A549 (cell line): ENCODE measurements around the gene GRAMD2A. TPM values are rescaled to one million over a fixed set of nuclear protein-coding genes. Genes with fewer than 3 reads are reported as not detected.

Experiments
- ATAC-seq, 2 experiments: fragments of 200-7000 bp in 1 of 2; fragments of >200 bp in 1 of 2; cut with Nextera tagmentation in 1 of 2; cut with Tn5 transposase in 1 of 2; 3 replicates each; pipeline versions ENCODE4 v1.8.0 to v1.9.1; 2018 to 2020; ENCODE audit warnings: mild to moderate bottlenecking in 1 of 2, moderate library complexity in 1 of 2
- CTCF ChIA-PET: fragments of 300-600 bp; sonication (Branson Sonifier 250); formaldehyde crosslinking; extraction: SDS; loops from one replicate; lab custom pipeline; 2021; ENCODE audit warnings: antibody characterized with exemption, inconsistent platforms; lab: Yijun Ruan, JAX
- POLR2A ChIA-PET: fragments of 350-600 bp; formaldehyde crosslinking; extraction: SDS; loops from one replicate; lab custom pipeline; 2021; ENCODE audit warnings: antibody characterized with exemption, inconsistent platforms; lab: Yijun Ruan, JAX
- DNase-seq, 2 experiments: peaks; one replicate each; pipeline versions ENCODE4 v3.0.0 to v3.0.0-alpha.2; 2011 to 2016; ENCODE audit warnings: low read depth in 1 of 2, low spot score in 1 of 2
- FAIRE-seq: peaks from 2 replicates; lab custom pipeline; 2011; peaks lifted over from hg19 to GRCh38; lab: Jason Lieb, UNC
- H3K27ac ChIP-seq, 2 experiments: fragments of >200 bp; sonication (Bioruptor Twin); formaldehyde crosslinking; 3 replicates each; pipeline ENCODE4 v1.5.1; 2016 to 2017
- H3K4me1 ChIP-seq: fragments of >200 bp; sonication (Bioruptor Twin); formaldehyde crosslinking; 3 replicates; pipeline ENCODE4 v1.6.1; 2016
- H3K4me2 ChIP-seq: fragments of >200 bp; sonication (Bioruptor Twin); formaldehyde crosslinking; 3 replicates; pipeline ENCODE4 v1.6.1; 2016
- H3K4me3 ChIP-seq: fragments of >200 bp; sonication (Bioruptor Twin); formaldehyde crosslinking; 3 replicates; pipeline ENCODE4 v1.5.1; 2016
- H3K9me3 ChIP-seq: fragments of >200 bp; sonication (Bioruptor Twin); formaldehyde crosslinking; 3 replicates; pipeline ENCODE4 v1.6.1; 2016
- BHLHE40 ChIP-seq: IDR thresholded peaks from 2 replicates; pipeline ENCODE4 v1.6.1; 2012; ENCODE audit warnings: low read depth, low read length, inconsistent platforms
- CBX2 ChIP-seq: fragments of 200-600 bp; sonication (generic); IDR thresholded peaks from 2 replicates; pipeline ENCODE4 v1.6.1; 2016; ENCODE audit warnings: low read depth, mild to moderate bottlenecking, borderline replicate concordance
- CBX8 ChIP-seq: fragments of 200-600 bp; sonication (generic); IDR thresholded peaks from 2 replicates; pipeline ENCODE4 v1.6.1; 2016
- FOSB ChIP-seq: fragments of 250-450 bp; sonication (Bioruptor Pico); IDR thresholded peaks from 2 replicates; pipeline ENCODE4 v1.5.0; 2020; ENCODE audit warnings: mild to moderate bottlenecking, moderate library complexity
- FOSL2 ChIP-seq, 2 experiments: fragments of 450-650 bp in 1 of 2; fragments of >200 bp in 1 of 2; sonication (Bioruptor Twin) in 1 of 2; formaldehyde crosslinking; IDR thresholded peaks; 2 replicates each; pipeline versions ENCODE4 v1.5.0 to v1.6.1; 2016 to 2020; ENCODE audit warnings: mild to moderate bottlenecking in 1 of 2, moderate library complexity in 1 of 2
- FOXS1 ChIP-seq: fragments of 250-450 bp; sonication (Bioruptor Pico); IDR thresholded peaks from 2 replicates; pipeline ENCODE4 v1.5.0; 2020; ENCODE audit warnings: mild to moderate bottlenecking, moderate library complexity
- GATA3 ChIP-seq: IDR thresholded peaks from 2 replicates; pipeline ENCODE4 v1.6.1; 2012; ENCODE audit warnings: borderline replicate concordance
- HMGXB4 ChIP-seq: fragments of 250-450 bp; sonication (Bioruptor Pico); IDR thresholded peaks from 2 replicates; pipeline ENCODE4 v1.5.0; 2021; ENCODE audit warnings: mild to moderate bottlenecking, moderate library complexity, borderline replicate concordance
- HOXB13 ChIP-seq: fragments of 250-450 bp; sonication (Bioruptor Pico); IDR thresholded peaks from 2 replicates; pipeline ENCODE4 v1.5.0; 2020; ENCODE audit warnings: low read depth, mild to moderate bottlenecking, moderate library complexity
- JUN ChIP-seq, 2 experiments: fragments of >200 bp; sonication (Bioruptor Twin); formaldehyde crosslinking; IDR thresholded peaks; 2 replicates in 1 of 2; 3 replicates in 1 of 2; pipeline ENCODE4 v1.6.1; 2016 to 2017
- KDM1A ChIP-seq: fragments of 200-600 bp; sonication (generic); IDR thresholded peaks from 2 replicates; pipeline ENCODE4 v1.6.1; 2016; ENCODE audit warnings: low read depth, mild to moderate bottlenecking
- KDM5A ChIP-seq: fragments of 200-600 bp; sonication (generic); IDR thresholded peaks from 2 replicates; pipeline ENCODE4 v1.6.1; 2016; ENCODE audit warnings: antibody characterized with exemption, mild to moderate bottlenecking
- MAZ ChIP-seq: fragments of 150-350 bp; IDR thresholded peaks from 2 replicates; pipeline ENCODE4 v1.6.1; 2014; ENCODE audit warnings: antibody characterized with exemption, low read depth, low read length, borderline replicate concordance
- NR3C1 ChIP-seq: fragments of >200 bp; sonication (Bioruptor Twin); formaldehyde crosslinking; IDR thresholded peaks from 3 replicates; pipeline ENCODE4 v1.6.1; 2017
- POLR2A ChIP-seq: IDR thresholded peaks from 2 replicates; pipeline ENCODE4 v1.6.1; 2012; ENCODE audit warnings: mild to moderate bottlenecking, low read length
- POLR2AphosphoS2 ChIP-seq: conservative IDR thresholded peaks from 2 replicates; pipeline ENCODE4 v1.6.1; 2012; ENCODE audit warnings: low read length, improper control_type of control experiment, inconsistent platforms
- REST ChIP-seq: fragments of 200-600 bp; sonication (generic); IDR thresholded peaks from 2 replicates; pipeline ENCODE4 v1.6.1; 2016; ENCODE audit warnings: antibody characterized with exemption, mild to moderate bottlenecking, moderate library complexity
- SMC3 ChIP-seq: fragments of >200 bp; sonication (Bioruptor Twin); formaldehyde crosslinking; IDR thresholded peaks from 3 replicates; pipeline ENCODE4 v1.6.1; 2018; ENCODE audit warnings: inconsistent platforms
- SREBF2 ChIP-seq: fragments of 450-650 bp; IDR thresholded peaks from 2 replicates; pipeline ENCODE4 v1.6.1; 2014; ENCODE audit warnings: mild to moderate bottlenecking, moderate library complexity
- TFCP2L1 ChIP-seq: fragments of 250-450 bp; sonication (Bioruptor Pico); IDR thresholded peaks from 2 replicates; pipeline ENCODE4 v1.5.0; 2021; ENCODE audit warnings: mild to moderate bottlenecking
- TP53 ChIP-seq: fragments of 250-450 bp; sonication (Bioruptor Pico); IDR thresholded peaks from 2 replicates; pipeline ENCODE4 v1.5.0; 2021; ENCODE audit warnings: mild to moderate bottlenecking, moderate library complexity
- ZC3H11A ChIP-seq: fragments of 450-650 bp; IDR thresholded peaks from 2 replicates; pipeline ENCODE4 v1.6.1; 2014; ENCODE audit warnings: antibody characterized with exemption, mild to moderate bottlenecking
- ZNF302 ChIP-seq: fragments of 250-450 bp; sonication (Bioruptor Pico); IDR thresholded peaks from 2 replicates; pipeline ENCODE4 v1.9.0; 2021; ENCODE audit warnings: inconsistent platforms, mild to moderate bottlenecking, moderate library complexity
- ZSCAN20 ChIP-seq: fragments of 250-450 bp; sonication (Bioruptor Pico); IDR thresholded peaks from 2 replicates; pipeline ENCODE4 v1.8.0; 2022; ENCODE audit warnings: mild to moderate bottlenecking, moderate library complexity
- WGBS: methylation state at CpG from one replicate; pipeline ENCODE4 v1.1.6; 2017; ENCODE audit errors: missing lambda C conversion rate; 5-methylcytosine and 5-hydroxymethylcytosine counted together
- polyA plus RNA-seq, 4 experiments: library from polyadenylated mRNA; depleted of rRNA in 3 of 4; stranded (reverse); fragments of >200 nt; fragmentation: RNase III in 1 of 4; extraction: RNeasy Plus Mini Kit Qiagen cat#74134 plus additional on column Dnase treatment in 1 of 4; gene quantifications; 2 replicates in 3 of 4; 3 replicates in 1 of 4; pipeline ENCODE4 v1.2.3, GENCODE V29; 2011 to 2017

The GRAMD2A gene
- polyA plus RNA-seq, 2 of the 4 experiments (the other 2 are of a cell fraction), result 0.41 TPM; not detected in 1

- Histone ChIP-seq H3K9me3 (no peaks in the 10 kb centered on the region), H3K4me3 (no peak overlapping the region), H3K4me2 (no peak overlapping the region)
- ATAC-seq, result peak; percentile 10 to 12; a peak in 1 of 6 replicates
- DNase-seq, result no peak
- POLR2A ChIA-PET, result no interaction called here
- TF ChIP-seq BHLHE40 (no peak), TFCP2L1 (CRISPR knock-in tag) (no peak), SMC3 (no peak), KDM1A (no peak), CBX2 (no peak), ZSCAN20 (no peak), MAZ (no peak), FOSL2 (IDR thresholded peaks at IDR 0.05) (no peak), FOSL2 (CRISPR knock-in tag; IDR thresholded peaks at IDR 0.05) (no peak), TP53 (CRISPR knock-in tag) (no peak), GATA3 (no peak), ZNF302 (CRISPR knock-in tag) (no peak), JUN (IDR thresholded peaks at IDR 0.05) (no peak), ZC3H11A (no peak), POLR2A (no peak), KDM5A (no peak), REST (no peak), FOXS1 (CRISPR knock-in tag) (no peak), NR3C1 (no peak), HOXB13 (no peak)
- TF ChIP-seq, all 56 proteins: peak for 0
- 78% methylated on average over 4 of the region's 6 CpGs for WGBS
- 0 out of 3 replicates have a peak, but pooled peaks cover 6% of the 10 kb centered on the region for H3K4me1 ChIP-seq
- CTCF ChIA-PET, result interaction anchor here (0.6 to 2.0 kb wide), 8 partner anchors 7 to 111 kb away, joined by 3 to 8 read pairs (median 4); no protein-coding TSS in a partner anchor
- no peak for FAIRE-seq
- H3K27ac ChIP-seq, result 0 out of 6 replicates have a peak overlapping the region, but pooled peaks of 1 of the 2 experiments have one; percentile 16
Measured at GRCh38 chr15:72176159-72176558, 21.4 kb downstream of the GRAMD2A start.

GRCh38 chr15:72175186-72176044 is 22.2 kb downstream of the GRAMD2A start:
- CTCF ChIA-PET, result interaction anchor here (0.6 to 2.0 kb wide), 7 partner anchors 9 to 374 kb away, joined by 3 to 8 read pairs (median 5); no protein-coding TSS in a partner anchor
- no peak for ATAC-seq

More at GRCh38 chr15:72175186-72176044, 22.2 kb downstream of the GRAMD2A start:
- POLR2A ChIA-PET, result no interaction called here
- H3K9me3 ChIP-seq, result no peaks in the 10 kb centered on the region
- 0 out of 6 replicates have a peak overlapping the region, but pooled peaks of 1 of the 2 experiments have one; percentile 16 for H3K27ac ChIP-seq
- H3K4me1 ChIP-seq, result 0 out of 3 replicates have a peak, but pooled peaks cover 6% of the 10 kb centered on the region
- 73% methylated on average over 15 of the region's 15 CpGs for WGBS
- DNase-seq, result no peak
- H3K4me3 ChIP-seq, result no peak overlapping the region
- no peak overlapping the region for H3K4me2 ChIP-seq
- TF ChIP-seq HMGXB4 (CRISPR knock-in tag) (no peak), TFCP2L1 (CRISPR knock-in tag) (no peak), ZSCAN20 (no peak), FOSB (CRISPR knock-in tag) (no peak), SREBF2 (no peak), CBX8 (no peak), POLR2AphosphoS2 (no peak)
- no peak for FAIRE-seq
